Amniotic epithelial cell (primary cell): ENCODE measurements around the gene PLCB2.

Experiments
- DNase-seq: peaks from one replicate; pipeline ENCODE4 v3.0.0-alpha.2; 2010; ENCODE audit warnings: low read depth

The PLCB2 gene

DNA sequence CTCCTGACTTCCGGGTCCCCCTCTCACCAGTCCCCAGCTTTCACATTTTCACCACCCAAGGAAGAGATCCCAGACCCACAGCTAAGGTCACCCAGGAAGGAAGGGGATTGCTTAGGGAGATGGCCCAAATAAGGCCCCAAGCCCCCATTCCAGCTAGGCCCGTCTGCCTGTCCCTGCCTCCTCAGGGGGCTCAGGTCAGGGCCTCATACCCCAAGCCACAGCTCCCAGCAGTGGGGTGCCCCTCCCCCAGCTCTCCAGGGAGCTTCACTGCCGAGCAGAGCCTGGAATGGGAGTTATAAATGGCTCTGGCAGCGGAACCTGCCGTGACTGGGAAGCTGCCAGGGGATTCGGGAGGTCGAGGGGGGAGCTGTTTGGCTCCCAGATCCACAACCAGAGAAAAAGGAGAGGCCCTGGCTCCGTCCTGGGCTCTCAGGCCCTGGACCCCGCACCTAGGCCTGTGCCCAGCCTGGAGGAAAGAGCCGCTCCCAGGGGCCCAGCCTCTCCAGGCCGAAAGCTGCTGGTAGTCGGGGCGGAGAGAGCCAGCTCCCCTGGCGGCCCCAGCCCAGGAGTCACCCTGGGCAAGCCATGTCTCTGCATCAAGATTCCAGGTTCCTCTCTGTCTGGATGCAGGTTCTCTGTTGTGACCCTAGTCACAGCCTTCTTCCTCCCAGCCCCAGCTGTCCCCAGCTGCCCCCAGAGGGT is 32.5 kb upstream of the PLCB2 start:
- DNase-seq: peak; percentile 58

GRCh38 chr15:40339621-40339945 is 31.8 kb upstream of the PLCB2 start:
- DNase-seq: no peak

DNA sequence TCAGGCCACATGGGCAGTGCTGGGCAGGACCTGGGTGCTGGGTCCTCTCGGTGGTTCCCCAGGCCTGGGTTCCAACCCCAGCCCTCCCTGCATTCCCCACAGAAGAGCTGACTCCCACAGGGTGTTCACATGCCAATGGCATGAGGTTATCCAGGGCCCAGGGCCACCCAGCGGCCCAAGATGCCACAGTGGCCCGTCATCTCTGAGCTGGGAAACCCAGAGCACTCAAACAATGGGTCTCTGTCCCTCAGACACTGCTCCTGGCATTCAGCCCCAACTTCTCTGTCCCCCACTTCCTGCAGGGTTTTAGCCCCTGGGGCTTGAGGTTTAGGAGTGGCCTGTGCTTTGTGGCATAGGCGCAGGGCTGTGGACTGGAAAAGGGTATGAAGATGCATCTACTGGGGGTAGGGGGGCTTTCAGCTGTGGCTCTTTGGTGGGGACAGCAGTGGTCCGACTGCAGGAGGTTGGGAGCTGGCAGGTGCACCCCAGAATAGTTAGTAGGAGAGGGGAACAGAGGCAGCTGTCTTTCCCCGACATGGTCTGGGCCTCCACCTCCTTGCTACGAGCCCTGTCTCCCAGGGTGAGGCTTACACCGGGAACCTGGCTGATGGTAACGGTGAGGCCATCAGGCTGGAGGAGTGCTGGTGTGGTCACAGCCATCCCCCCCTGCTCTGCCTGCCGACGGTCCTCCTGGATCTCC is 31.3 kb upstream of the PLCB2 start:
- peak; percentile 81 for DNase-seq

DNA sequence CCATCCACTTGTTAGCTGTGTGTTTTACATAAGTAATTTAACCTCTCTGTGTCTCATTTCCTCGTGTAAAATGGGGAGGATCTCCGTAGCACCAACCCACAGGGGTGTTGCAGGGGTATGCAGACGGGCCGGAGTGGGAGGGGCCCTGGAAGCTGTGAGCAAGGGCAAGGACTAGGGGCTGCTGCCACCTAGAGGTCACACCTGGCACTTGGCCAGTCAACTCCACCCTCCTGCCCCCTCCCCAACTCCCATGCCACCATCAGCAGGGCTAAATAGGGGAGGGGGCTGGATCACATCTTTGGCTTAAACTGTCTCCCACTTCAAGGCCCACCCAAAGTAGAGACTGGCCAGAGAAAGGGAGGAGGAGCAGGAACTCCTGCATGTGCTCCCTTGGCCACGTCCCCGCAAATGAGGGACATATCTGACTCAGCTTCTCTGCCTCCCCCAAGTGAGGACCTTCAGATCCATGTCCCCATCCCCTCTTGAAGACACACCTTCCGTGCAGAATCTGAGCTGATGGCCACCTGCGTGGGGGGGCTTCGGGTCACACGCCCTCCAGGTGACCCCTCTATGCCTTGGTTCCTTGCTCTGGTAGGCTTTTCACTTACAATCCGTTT is 30.4 kb upstream of the PLCB2 start:
- DNase-seq: peak; percentile 64

DNA sequence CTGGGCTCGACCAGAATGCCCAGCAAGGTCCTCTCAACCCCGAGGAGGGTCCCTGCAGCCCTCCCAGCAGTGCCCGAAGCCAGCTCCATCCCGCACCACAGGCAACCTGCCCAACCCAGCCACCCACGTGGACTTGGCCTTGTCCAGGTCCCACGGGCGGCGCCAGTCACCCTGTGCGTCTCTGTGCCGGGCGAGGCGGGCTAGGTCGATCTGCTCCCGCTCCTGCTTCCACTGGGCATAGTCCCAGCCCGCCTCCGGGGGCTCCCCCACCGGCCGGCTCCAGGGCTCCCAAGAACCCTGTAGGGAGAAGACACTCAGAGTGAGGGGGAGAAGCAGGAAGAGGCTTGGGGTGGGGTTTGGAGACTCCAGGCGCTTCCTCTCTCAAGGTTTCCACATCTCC is 29.9 kb upstream of the PLCB2 start:
- no peak for DNase-seq

DNA sequence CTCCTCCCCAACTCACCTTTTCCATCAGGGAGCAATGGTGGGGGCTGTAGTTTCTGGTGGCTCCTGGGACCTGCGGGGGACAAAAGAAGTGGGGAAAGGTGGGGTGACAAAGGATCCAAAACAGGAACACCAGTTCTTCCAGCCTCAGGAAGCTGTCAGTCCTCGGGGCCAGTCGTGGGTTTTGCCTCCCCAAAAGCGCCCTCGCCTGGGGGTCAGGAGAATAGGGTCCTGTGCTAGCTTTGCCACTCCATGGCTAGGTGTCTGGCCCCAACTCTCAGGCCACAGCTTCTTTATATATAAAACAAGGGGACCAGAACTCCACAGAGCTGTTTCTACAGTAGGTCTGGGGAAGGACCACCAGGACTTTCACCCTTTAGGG is 29.0 kb upstream of the PLCB2 start:
- DNase-seq: no peak

DNA sequence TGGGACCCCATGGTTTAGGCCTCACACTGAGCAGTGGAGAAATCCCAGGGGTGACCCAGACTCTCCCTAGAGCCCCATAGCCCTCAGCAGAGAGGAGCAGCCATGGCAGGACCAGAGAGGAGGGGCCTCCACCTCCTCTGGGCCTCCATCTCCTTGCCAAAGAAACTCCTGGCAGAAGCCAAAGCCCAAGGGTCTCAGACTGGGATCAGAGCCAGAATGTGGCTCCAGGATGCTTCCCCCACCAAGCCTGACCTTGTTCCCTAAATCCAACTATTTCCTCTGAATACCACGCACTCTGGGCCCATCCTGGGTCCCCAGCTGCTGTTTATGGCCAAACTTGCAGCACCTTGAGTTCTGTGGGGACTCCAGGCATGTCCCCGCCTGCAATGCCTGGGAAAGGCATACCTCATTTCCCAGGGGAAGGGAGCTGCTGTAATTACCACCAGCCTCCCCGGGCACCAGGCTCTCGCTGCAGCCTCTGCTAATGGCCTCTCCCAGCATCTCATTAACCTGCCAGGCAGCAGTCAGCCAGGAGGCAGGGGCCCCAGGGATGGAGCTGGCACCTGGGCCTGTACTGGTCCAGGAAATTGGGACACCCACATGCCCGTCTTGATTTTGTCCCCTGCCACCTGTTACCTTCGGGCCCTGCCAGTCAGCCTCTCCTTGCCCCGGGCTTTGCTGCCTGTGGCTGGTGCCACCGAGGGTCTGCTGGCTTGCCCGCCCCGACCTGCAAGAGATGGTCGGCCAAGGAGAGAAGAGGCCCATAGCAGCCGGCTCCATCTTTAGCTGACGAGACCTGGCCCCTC is 28.4 kb upstream of the PLCB2 start:
- no peak for DNase-seq

- no peak for DNase-seq
Observed at GRCh38 chr15:40334941-40335795, 27.4 kb upstream of the PLCB2 start.

- no peak for DNase-seq
Observed at GRCh38 chr15:40334541-40334940, 26.8 kb upstream of the PLCB2 start.

DNA sequence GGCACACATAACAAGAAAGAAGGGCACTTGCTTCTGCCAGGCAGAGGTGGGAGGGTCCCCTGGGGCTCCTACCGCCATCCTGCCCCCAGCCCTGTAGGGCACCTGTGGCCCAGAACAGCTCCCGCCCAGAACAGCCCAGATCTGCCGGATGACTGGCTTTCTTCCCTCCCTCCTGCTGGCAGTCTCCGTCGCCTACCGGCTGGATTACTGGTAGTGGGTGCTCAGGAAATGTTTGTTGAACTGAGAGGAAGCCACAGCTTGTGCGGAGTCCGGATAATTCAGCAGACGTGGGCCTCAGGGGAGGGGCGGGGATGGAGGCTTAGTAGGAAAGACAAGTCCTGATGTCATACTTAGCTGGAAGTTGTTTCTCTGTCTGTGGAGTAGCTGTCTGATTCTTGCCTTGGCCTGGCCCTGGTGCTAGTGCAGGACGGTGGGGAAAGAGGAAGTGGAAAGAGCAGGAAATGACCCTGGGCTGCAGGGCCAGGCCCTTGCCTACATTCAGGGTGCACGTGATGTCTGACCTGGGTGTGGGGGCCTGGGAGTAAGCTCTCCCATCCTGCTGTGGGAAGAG is 26.3 kb upstream of the PLCB2 start:
- peak; percentile 81 for DNase-seq

- no peak for DNase-seq
Observed at GRCh38 chr15:40332113-40332781, 24.5 kb upstream of the PLCB2 start.

DNA sequence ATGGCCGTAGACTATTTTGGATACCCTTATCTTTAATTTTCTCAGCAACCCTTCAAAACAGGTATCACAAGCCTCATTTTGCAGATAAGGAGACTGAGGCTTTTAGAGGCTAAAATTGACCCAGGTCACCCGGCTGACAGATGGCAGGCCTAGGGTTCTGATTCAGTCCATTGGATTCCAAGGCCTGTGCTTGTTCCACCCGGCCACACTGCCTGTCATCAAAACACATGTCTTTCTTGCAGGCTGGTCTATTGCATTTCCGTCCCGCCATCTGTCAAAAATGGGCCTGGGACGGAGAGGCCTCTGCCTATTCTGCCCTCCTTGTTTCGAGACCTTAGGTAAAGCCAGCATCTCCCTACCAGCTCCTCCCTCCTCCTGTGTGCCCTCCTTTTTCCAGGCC is 23.9 kb upstream of the PLCB2 start:
- DNase-seq: no peak

DNA sequence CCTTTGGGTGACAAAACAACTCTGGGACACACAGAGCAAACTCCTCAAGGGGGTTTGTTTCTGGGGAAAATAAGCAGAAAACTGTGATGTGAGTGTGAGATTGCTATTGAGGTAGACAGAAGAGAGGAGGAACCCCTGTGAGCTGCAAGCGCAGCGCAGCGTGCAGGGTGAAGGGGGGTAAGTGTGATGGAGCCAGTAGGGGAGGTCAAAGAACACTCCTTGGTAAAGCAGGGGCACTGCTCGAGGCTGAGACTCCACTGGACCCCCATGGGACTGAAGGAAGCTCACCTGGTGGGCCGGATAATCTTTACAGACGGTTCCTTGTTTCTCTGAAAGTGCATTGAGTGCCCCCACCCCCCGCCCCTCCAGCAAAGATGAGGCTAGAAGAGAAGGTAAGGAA is 23.3 kb upstream of the PLCB2 start:
- no peak for DNase-seq

DNA sequence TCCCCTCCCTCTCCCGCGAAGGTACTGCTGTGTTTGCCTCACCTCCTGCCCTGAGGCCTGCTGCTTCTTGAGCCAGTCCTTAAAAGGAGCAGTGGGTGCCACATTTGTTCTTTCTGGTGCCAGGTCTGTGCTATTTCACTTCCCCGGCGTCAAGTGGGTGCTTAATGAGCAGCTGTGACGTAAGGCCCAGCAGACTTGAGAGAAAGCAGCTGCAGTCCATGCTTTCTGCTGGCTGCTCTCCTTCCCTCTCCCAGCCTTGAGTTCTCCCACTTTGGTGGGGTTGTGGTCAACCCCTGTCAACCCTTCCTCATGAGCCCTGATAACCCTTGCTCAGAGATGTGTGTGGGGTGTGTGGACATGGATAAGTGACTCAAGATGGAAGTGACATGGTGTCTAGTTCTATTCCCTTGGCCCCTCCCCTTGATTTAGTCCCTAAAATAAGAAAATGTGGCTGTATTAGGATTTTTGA is 22.7 kb upstream of the PLCB2 start:
- DNase-seq: peak; percentile 93

DNA sequence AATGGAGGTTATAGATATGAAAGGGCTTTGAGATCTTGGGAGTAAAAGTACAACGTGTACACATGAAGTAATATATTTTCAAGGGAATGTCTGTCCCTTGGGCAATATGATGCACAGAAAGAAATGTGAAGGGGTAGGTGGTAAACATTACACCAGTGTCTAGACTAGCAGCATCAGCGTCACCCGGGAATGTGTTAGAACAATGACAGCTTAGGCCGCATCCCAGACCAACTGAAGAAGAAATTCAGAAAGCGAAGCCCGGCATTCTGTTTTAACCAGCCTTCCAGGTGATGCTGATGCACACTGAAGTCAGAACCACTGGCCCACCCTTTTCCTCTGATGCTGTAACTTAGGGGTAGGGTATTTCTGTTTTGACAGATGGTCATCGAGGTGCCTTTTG is 22.1 kb upstream of the PLCB2 start:
- DNase-seq: peak; percentile 80

- no peak for DNase-seq
Observed at GRCh38 chr15:40328751-40329150, 21.0 kb upstream of the PLCB2 start.

GRCh38 chr15:40328176-40328575 is 20.4 kb upstream of the PLCB2 start:
- DNase-seq: peak; percentile 86

GRCh38 chr15:40327457-40327856 is 19.7 kb upstream of the PLCB2 start:
- DNase-seq: no peak

DNA sequence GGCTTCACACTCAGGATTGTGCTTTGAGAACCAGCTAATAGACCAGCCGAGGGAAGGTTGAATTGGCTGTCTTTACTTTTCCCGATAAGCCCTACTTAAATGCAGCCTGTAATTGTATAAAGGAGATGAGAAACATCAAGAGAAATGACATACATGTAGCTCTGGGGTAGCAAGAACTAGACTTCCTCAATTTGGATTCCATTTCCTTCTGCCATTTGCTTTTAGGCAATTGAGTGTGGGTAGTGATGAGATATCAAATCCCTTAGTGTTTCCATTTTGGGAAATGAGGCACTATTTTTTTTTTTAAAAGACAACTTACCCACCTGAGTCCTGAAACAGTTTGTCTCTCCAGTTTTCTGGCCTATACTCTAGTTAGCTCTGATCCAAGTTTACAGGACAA is 18.0 kb upstream of the PLCB2 start:
- no peak for DNase-seq

DNA sequence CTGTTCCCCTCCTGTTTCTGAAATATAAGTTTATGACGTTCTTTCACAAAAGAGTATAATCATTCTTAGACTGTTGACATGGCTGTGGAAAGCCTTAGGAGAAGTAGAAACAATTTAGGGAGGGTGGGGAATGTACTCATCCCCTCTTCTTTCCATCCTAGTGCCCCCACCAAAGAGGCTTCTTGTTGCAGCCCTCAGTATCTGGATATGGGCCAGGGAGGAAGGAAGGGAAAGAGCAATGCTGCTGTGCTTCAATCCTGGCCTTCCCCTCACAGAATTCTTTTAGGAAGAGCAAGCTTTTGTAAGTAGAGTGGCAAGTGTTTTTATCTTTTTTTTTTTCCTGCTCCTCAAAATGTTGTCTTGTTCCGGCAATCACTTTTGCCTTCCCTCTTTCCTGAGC is 17.5 kb upstream of the PLCB2 start:
- DNase-seq: no peak
